ENCODE data around the gene UPK3A. TPM values are rescaled to one million over a fixed set of nuclear protein-coding genes. Genes with fewer than 3 reads are reported as not detected.
A peak's percentile ranks its signal among the peaks of the same experiment; 100 is the strongest.
"Not testable (repeated sequence)": the region's sequence is repeated elsewhere in the genome, so short reads cannot be mapped to it uniquely, and the experiment has no call there.

The UPK3A gene
- total RNA-seq, 1 experiment from 2014 or later = not detected

- H3K27me3 ChIP-seq (ENCODE audit: control insufficient read depth, insufficient read depth, low read length); BruUV-seq (replicated peaks); CTCF ChIA-PET; H3K9me3 ChIP-seq (ENCODE audit: control insufficient read depth, insufficient read depth, low read depth, low read length); ATAC-seq; H3K36me3 ChIP-seq (ENCODE audit: control insufficient read depth, insufficient read depth, low read length); in situ Hi-C loops (cut with HindIII; ENCODE audit: low pct_unique_long_range_greater_than_20kb, low sequenced_read_pairs); POLR2A ChIA-PET; H3K27ac ChIP-seq (ENCODE audit: low read length); intact Hi-C loops (cut with micrococcal nuclease; ENCODE audit: unreplicated experiment); DNase-seq (ENCODE audit: low read depth, low spot score); H3K4me3 ChIP-seq (ENCODE audit: low read depth in 2 of 2, low read length in 2 of 2); H3K4me1 ChIP-seq (ENCODE audit: control insufficient read depth, insufficient read depth, low read length): not testable (repeated sequence)
Measured at GRCh38 chr22:45260395-45260759, 24.4 kb upstream of the UPK3A start.

- in situ Hi-C loops (cut with HindIII; ENCODE audit: low pct_unique_long_range_greater_than_20kb, low sequenced_read_pairs) = no loop called here
- TF ChIP-seq CTCF (IDR thresholded peaks at IDR 0.05) (no peak), POLR2AphosphoS5 (IDR thresholded peaks at IDR 0.05; ENCODE audit: low read depth, low read length) (no peak), SIN3A (IDR thresholded peaks at IDR 0.05; ENCODE audit: borderline replicate concordance, insufficient read depth, low read depth, low read length) (no peak), REST (IDR thresholded peaks at IDR 0.05; ENCODE audit: insufficient read depth in 1 of 2, low read depth in 2 of 2, low read length in 1 of 2) (no peak), TCF7L2 (IDR thresholded peaks at IDR 0.05; ENCODE audit: low read depth, low read length) (no peak)
- CTCF ChIA-PET = no interaction called here
Measured at GRCh38 chr22:45261407-45262088, 23.2 kb upstream of the UPK3A start.

GRCh38 chr22:45262195-45262930 is 22.4 kb upstream of the UPK3A start:
- H3K27ac ChIP-seq (ENCODE audit: low read length) = no peak overlapping the region
- intact Hi-C loops (cut with micrococcal nuclease; ENCODE audit: unreplicated experiment) = no loop called here
- H3K4me1 ChIP-seq (ENCODE audit: control insufficient read depth, insufficient read depth, low read length) = peaks cover 2% of the 10 kb centered on the region; the same call in 1 of the 2 replicates
- in situ Hi-C loops (cut with HindIII; ENCODE audit: low pct_unique_long_range_greater_than_20kb, low sequenced_read_pairs) = no loop called here
- H3K9me3 ChIP-seq (ENCODE audit: control insufficient read depth, insufficient read depth, low read depth, low read length) = no peaks in the 10 kb centered on the region
- no TSS peak for BruUV-seq (replicated peaks)
- ChIA-PET POLR2A (interaction anchor here (0.6 to 0.7 kb wide), 2 partner anchors 9 to 167 kb away, joined by 3 read pairs; no protein-coding TSS in a partner anchor), CTCF (no interaction called here)
- no peak for TF ChIP-seq CTCF (IDR thresholded peaks at IDR 0.05)
- no peak for TF ChIP-seq REST (IDR thresholded peaks at IDR 0.05; ENCODE audit: insufficient read depth in 1 of 2, low read depth in 2 of 2, low read length in 1 of 2)
- TF ChIP-seq SIN3A (IDR thresholded peaks at IDR 0.05; ENCODE audit: borderline replicate concordance, insufficient read depth, low read depth, low read length) = no peak
- TF ChIP-seq POLR2AphosphoS5 (IDR thresholded peaks at IDR 0.05; ENCODE audit: low read depth, low read length) = no peak
- no peak for TF ChIP-seq TCF7L2 (IDR thresholded peaks at IDR 0.05; ENCODE audit: low read depth, low read length)
- no peaks in the 10 kb centered on the region for H3K27me3 ChIP-seq (ENCODE audit: control insufficient read depth, insufficient read depth, low read length)
- DNase-seq (ENCODE audit: low read depth, low spot score) = no peak
- no peak for ATAC-seq
- H3K4me3 ChIP-seq (ENCODE audit: low read depth in 2 of 2, low read length in 2 of 2) = no peak overlapping the region
- no peaks in the 10 kb centered on the region for H3K36me3 ChIP-seq (ENCODE audit: control insufficient read depth, insufficient read depth, low read length)

More at GRCh38 chr22:45261407-45262088, 23.2 kb upstream of the UPK3A start:
- H3K4me3 ChIP-seq (ENCODE audit: low read depth in 2 of 2, low read length in 2 of 2) = no peak overlapping the region
- no peaks in the 10 kb centered on the region for H3K27me3 ChIP-seq (ENCODE audit: control insufficient read depth, insufficient read depth, low read length)
- no peaks in the 10 kb centered on the region for H3K9me3 ChIP-seq (ENCODE audit: control insufficient read depth, insufficient read depth, low read depth, low read length)
- DNase-seq (ENCODE audit: low read depth, low spot score) (no peak), ATAC-seq (0 out of 2 replicates have a peak, but pooled peaks have one; percentile 23)
- no peaks in the 10 kb centered on the region for H3K36me3 ChIP-seq (ENCODE audit: control insufficient read depth, insufficient read depth, low read length)
- BruUV-seq (replicated peaks) = no TSS peak
- no peak overlapping the region for H3K27ac ChIP-seq (ENCODE audit: low read length)
- POLR2A ChIA-PET = no interaction called here
- H3K4me1 ChIP-seq (ENCODE audit: control insufficient read depth, insufficient read depth, low read length) = peaks cover 2% of the 10 kb centered on the region; the same call in 1 of the 2 replicates
- intact Hi-C loops (cut with micrococcal nuclease; ENCODE audit: unreplicated experiment) = no loop called here
